NB4 (cell line): ENCODE results near the gene ANP32A.

ENCODE experiments used
- DNase-seq: peaks from one replicate; pipeline ENCODE4 v3.0.0; 2010; ENCODE audit warnings: low read depth
- H3K4me3 ChIP-seq: one replicate; pipeline ENCODE4 v1.5.1; 2011; ENCODE audit warnings: mild to moderate bottlenecking, low read depth, low read length, moderate library complexity
- CTCF ChIP-seq: IDR thresholded peaks from one replicate; pipeline ENCODE4 v1.5.1; 2012; ENCODE audit warnings: low read depth, low read length
- MYC ChIP-seq: IDR thresholded peaks from 2 replicates; pipeline ENCODE4 v1.6.1; 2011; ENCODE audit warnings: low read depth, low read length
- POLR2A ChIP-seq: IDR thresholded peaks from 2 replicates; pipeline ENCODE4 v1.6.1; 2011; ENCODE audit warnings: mild to moderate bottlenecking; ENCODE audit not compliant: insufficient read length; ENCODE audit errors: extremely low read depth
- TF ChIP-seq, protein P1 (sequence below): IDR thresholded peaks from 2 replicates; pipeline ENCODE4 v1.6.1; 2011; ENCODE audit warnings: low read depth, low read length

The ANP32A gene

DNA sequence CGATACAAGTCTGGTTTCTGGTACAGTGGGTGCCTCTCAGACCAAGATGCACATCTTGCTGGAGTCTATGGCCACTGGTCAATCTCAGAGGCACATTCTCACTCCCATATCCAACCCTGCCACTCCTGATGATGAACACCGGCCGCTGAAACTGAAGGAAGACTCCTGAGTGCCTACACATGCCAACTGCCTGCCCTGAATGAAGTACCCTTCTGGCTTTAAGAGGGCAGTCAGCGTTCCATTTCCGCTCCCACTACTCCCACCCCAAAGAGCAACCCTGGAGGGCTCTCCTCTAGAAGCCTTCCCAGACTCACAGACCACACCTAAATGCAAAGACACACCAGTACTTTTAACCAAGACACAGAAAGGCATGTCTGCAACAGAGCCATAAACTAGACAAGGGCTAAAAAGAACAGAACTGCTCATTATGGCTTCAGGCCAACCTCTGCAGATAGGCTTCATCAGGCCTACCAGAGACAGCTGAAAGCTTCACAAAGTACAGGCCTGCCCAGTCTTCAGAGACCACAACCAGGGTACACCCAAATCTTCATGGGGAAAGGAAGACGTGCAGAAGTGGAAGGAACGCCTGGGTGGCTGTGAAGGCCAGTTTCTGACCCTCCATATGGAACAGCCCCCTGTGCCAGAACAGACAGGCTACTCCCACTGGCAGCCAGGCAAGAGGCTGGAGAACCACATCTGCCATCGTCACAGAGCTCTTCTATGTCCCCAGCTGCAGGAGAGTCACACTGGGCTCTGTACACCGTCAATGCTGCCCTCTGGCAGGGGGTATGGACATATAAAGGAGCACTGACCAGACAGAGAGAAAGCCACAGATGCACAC, 14.3 kb downstream of the ANP32A start:
- no peak overlapping the region for H3K4me3 ChIP-seq
- TF ChIP-seq CTCF (no peak), POLR2A (no peak), MYC (no peak)
- TF ChIP-seq, protein P1, sequence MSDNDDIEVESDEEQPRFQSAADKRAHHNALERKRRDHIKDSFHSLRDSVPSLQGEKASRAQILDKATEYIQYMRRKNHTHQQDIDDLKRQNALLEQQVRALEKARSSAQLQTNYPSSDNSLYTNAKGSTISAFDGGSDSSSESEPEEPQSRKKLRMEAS = no peak
- no peak for DNase-seq

GRCh38 chr15:68802373-68802772, 18.3 kb downstream of the ANP32A start:
- H3K4me3 ChIP-seq = no peak overlapping the region
- TF ChIP-seq MYC = no peak
- no peak for TF ChIP-seq CTCF
- TF ChIP-seq, protein P1 = no peak
- no peak for TF ChIP-seq POLR2A
- no peak for DNase-seq

- H3K4me3 ChIP-seq = no peak overlapping the region
- TF ChIP-seq POLR2A (no peak), CTCF (no peak), MYC (no peak)
- TF ChIP-seq, protein P1 = no peak
- DNase-seq = no peak
Measured at GRCh38 chr15:68801572-68802148, 19.0 kb downstream of the ANP32A start.

GRCh38 chr15:68800875-68801274, 19.8 kb downstream of the ANP32A start:
- DNase-seq = no peak
- TF ChIP-seq CTCF (no peak), MYC (no peak), POLR2A (no peak)
- TF ChIP-seq, protein P1 = no peak
- no peak overlapping the region for H3K4me3 ChIP-seq

DNA sequence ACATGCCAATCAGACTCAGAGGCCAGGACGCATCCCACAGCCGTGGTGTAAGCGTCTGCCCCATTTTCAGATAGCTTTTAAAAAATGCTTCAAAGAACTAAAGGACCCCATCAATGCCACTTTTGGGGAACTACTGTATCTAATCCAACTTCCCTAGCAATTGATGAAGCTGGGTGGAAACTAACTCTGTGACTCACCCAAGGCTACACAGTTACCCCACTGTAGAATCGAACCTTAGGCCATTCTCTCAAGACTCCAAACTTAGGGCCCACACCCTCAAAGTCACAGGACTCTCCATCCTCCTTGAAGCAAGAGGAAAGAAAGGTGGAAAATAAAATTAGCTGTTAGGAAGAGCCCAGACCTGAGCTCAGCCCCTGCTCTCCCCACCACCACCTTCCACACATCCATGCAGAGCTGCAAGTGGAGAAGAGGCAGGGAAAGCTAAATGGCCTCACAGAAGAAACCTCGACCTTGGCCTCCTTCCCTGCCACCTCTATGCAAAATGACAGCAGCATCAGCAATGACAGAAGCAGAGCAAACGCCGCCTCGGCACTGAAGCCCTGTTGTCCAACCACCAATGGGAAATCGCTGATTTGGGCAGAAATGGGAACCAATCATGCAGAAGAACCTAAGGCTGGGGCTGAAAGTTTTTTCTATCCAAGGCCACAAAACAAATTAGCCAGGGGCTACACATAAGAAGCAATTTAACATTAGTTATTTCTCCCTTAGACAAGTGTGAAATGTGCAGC, 22.2 kb downstream of the ANP32A start:
- TF ChIP-seq POLR2A = no peak
- DNase-seq = no peak
- H3K4me3 ChIP-seq = no peak overlapping the region
